Adipose tissue (tissue), 3 donors: Measurements from ENCODE around the gene NAA35. TPM values are rescaled to one million over a fixed set of nuclear protein-coding genes. Genes with fewer than 3 reads are reported as not detected.

Source experiments
- H3K27ac ChIP-seq: one replicate; pipeline ENCODE4 v1.5.1; 2013; ENCODE audit warnings: low read depth, low read length
- WGBS, 3 donors: extraction: QIAGEN DNeasy Blood & Tissue Kit; methylation state at CpG; one replicate each; pipeline ENCODE4 v1.1.7; 2013; 5-methylcytosine and 5-hydroxymethylcytosine counted together
- polyA plus RNA-seq, 3 donors: library from polyadenylated mRNA; stranded (reverse); fragments of 200-250 nt; gene quantifications; one replicate each; pipeline ENCODE4 v1.2.3, GENCODE V29; 2013
- donor health status: healthy with polysubstance abuse.
- donor health status: Bipolar disorder and iron deficiency.
- donor health status: healthy.

The NAA35 gene
- polyA plus RNA-seq, 3 donors: 4.7 to 7.3 (median 7.3) TPM

DNA sequence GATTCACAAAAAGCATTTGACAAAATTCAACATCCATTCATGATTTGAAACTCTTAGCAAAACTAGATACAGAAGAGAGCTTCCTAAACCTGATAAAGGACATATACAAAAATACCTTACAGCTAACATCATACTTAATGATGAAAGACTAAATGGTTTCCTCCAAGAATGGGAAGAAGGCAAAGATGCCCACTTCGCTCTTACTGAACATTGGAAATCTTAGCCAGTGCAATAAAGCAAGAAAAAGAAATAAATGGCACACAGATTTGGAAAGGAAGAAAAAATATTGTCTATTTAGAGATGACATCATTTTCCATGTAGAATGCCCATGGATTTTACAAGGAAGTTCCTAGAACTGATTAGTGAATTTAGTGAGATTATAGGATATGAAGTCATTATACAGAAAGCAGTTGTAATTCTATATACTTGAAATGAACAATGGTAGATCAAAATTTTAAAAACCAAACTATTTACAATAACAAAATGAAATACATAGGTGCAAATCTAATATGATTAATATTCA is 64.4 kb downstream of the NAA35 start:
- 94 to 100% (median 97%) methylated on average over 1 of the region's 1 CpG for WGBS, 3 donors
- no peak overlapping the region for H3K27ac ChIP-seq

DNA sequence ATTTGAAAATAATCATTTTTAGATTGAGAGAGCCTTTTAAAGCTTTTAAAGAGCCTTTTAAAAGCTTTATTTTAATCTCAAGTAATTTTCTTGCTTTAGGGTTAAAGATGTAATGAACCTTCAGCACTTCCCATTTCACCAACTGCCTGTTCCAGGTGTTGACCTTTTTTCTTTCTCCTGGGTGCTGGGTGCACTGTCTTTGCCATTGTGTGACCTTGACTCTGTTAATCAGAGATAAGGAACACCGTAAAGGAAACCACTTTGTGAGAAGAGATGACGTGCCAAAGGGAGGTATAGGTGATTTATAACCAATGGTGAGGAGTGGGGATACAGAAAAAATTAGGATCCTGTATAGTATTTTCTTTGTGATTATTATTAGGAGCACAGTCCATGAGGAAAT is 68.2 kb downstream of the NAA35 start:
- no peak overlapping the region for H3K27ac ChIP-seq

DNA sequence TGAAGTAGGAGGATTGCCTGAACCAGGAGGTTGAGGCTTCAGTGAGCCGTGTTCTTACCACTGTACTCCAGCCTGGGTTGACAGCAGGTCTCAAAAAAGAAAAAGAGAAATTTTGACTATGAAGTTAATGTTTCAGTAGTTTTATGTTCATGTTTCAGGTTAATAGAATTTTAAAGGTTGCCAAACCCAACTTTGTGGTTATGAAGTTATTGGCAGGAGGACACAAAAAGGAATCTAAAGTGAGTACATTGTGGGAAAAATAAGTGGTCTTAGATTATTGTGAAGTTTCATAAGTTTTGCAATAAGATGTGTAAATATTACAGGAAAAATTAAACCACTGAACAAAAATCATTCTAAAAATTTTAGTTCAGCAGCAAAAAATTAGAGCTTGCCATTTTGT is 79.8 kb downstream of the NAA35 start:
- 98 to 100% (median 100%) methylated on average over 1 of the region's 1 CpG for WGBS, 3 donors
- no peak overlapping the region for H3K27ac ChIP-seq

More for the DNA sequence above, 68.2 kb downstream of the NAA35 start:
- WGBS, 3 donors: 29 to 78% (median 65%) methylated on average over 2 of the region's 2 CpGs

DNA sequence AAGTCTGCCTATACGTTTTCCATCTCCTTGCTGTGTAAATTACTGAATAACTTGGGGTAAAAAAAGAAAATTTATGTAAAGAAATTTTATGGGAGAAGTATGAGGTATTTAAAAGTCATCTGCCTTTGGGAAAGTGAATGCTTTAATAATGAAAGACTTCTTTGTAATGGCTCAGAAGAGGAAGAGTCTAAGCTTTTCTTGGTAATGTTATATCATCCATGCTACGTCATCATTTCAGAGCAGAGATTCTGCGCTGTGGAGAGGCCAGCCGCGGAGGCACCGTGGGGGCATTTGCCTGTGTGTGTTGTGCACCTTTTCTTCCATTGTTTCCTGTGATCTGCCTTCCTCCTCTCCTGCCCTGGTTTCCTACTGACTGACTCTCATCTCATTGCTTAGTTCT is 80.2 kb downstream of the NAA35 start:
- H3K27ac ChIP-seq: no peak overlapping the region
- 88 to 93% (median 90%) methylated on average over 6 of the region's 6 CpGs for WGBS, 3 donors

DNA sequence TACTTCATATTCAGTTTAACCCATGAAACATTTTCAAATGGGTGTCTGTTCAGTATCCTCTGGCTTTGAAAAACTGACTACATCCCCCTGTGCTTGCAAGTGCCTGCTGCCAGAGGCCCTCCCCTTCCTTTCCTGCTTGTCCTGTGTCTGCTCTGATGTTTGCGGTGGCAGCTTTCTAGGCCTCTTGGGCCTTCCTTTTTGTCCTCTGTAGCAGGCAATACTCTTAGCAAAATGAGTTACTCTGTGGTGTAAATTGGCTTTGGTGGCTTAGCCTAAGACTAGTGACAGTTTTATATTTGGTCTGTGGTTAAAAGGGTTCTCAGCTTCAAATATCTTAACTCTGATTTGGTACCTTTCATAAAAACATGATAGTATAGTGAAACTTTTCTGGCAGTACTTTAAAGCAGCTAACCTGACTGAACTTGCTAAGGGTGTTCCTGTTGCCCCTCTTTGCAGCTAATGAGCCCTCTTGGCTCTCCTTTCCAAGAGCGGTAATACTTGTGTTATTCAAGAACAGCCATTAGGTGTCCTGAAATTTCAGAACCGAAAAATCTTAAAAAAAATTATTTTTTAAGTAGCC is 81.8 kb downstream of the NAA35 start:
- H3K27ac ChIP-seq: no peak overlapping the region
- WGBS, 3 donors: 72 to 75% (median 73%) methylated on average over 3 of the region's 3 CpGs

DNA sequence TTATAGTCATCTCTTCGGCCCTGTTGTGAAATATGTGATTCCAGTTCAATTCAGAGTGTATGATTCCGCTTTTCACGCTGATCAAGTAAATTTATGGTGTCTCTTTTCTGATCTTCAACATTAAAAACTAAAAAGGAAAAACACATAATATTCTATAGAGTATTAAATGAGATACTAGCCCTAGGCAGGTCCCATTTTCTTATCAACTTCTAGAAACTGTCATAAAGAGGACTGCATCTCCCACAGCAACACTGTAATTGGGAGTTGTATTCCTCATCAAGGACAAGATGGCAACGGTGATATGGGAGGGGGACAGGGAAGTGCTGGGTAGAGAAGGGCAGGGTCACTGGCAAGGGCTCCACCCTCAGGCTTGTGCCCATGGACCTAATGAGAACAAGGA is 86.8 kb downstream of the NAA35 start:
- 94 to 98% (median 97%) methylated on average over 4 of the region's 4 CpGs for WGBS, 3 donors
- H3K27ac ChIP-seq: no peak overlapping the region

DNA sequence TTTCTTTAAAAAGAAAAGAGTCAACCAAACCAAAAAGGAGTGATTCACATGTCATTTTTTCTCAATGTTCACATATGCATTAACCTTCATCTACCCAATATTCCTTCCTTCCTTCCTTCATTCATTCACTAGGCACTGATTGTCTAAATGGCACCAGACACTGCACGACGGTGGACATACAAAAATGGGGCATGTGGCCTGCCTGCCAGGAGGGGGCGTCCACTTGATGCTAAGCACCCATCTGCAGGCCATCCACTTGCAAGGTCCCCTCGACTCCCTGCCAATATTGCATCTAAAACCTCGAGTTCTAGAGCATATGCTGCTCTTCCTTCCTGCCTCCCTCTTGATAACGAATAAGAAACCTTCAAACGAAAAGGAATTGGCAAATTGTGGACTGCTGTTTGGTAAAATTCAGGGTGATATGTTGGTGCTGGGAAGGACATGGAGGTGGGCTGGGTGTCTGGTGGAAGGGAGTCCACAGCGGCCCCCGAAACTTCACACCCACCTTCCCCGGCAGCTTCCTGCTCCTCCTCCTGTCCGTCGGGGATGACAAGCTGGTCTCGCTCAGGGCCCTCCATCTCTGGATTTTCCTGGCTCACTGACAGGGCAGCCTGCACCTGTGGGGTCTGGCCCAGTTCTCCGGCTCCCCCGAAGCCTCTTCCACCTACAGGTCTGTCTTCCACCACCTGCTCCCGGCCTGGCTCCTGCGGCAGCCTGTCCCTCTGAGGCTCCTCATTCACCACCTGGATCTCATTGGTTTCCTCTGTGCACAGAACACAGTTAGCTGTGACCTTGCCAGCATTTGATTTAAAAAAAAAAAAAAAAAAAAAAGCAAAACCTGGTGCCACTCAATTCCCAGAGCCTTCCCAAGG is 94.2 kb downstream of the NAA35 start:
- 63 to 80% (median 79%) methylated on average over 17 of the region's 17 CpGs for WGBS, 3 donors
- H3K27ac ChIP-seq: no peak overlapping the region

DNA sequence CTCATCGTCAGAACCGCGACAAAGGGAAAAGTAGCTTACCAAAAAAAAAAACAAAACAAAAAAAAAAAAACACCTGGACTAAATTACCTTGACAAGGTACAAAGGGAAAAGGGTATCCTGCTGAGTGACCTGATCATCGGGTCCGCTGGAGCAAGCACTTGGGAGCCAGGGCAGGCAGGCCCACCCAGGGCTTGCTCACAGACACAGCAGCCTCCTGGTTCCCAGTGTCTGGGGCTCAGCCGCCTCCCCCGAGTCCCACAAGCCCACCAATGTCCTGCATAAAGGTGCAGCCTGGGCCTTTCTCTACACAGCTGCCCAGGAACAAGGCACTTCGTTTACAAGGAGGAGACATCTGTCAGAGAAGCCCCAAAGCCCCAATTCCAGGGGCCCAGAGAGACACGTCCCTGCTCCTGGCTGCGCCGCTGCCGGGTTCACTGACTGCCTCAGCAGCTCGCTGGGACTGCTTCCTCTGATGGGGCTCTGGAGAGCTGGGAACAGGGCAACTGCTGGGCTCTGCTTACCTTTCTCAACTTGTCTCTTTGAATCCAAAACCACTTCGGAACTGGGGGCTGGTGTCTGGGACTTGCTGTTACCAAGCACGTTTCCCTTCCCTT is 95.0 kb downstream of the NAA35 start:
- 88 to 92% (median 91%) methylated on average over 15 of the region's 15 CpGs for WGBS, 3 donors
- no peak overlapping the region for H3K27ac ChIP-seq

DNA sequence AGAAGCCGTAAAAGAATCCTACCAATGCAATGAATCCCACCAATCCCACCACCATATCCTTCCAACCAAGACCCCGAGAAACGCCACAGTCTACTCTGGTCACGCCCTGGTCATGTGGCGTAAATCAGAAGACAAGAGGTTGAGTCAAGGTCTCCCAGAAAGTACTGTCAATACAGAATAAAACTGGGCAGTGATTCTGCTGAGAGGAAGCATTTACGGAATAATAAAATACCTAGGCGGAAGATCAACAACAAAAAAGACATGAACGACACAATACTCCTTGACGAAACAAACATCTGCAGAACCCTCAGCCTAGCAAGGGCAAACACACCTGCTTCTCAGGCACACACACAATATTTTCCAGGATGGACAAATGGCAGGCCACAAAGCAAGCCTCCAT is 95.6 kb downstream of the NAA35 start:
- WGBS, 3 donors: 91 to 97% (median 95%) methylated on average over 9 of the region's 9 CpGs

DNA sequence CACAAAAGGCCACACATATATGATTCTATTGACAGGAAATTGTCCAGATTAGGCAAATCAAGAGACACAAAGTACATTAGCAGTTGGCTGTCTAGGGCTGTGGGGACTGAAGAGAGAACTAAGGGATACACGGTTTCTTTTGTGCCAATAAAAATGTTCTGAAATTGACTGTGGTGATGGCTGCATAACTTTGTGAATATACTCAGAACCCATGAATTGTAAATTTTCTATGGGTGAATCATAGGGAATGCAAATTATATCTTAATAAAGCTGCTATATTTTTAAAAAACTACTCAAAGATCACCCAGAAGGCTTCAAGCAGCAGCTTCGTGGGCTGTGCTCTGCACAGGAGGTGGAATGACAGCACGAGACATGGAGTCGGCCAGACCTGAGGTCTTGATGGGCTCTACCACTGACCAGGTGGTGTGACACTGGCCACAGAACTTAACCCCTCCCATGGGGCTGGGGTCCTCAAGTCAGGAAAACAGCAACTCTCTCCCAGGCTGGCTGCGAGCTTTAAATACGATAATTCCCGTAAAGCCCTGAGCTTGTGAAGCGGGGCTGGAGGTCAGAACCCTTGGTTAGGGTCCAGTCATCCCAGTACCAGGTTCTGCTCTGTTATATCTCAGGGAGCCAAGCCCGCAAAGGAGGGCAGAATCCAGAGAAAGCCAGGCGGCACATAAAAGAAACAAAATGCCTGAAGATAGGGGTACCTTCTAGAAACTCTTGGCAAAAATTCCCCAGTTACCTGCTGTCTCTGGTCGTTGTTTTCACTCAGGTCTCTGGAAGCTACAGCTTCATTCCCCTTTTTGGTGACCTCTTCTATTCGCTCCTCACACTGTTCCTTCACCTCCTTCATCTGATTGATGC is 99.3 kb downstream of the NAA35 start:
- H3K27ac ChIP-seq: no peak overlapping the region
- WGBS, 3 donors: 94 to 95% (median 95%) methylated on average over 12 of the region's 12 CpGs

More for the DNA sequence above, 95.6 kb downstream of the NAA35 start:
- no peak overlapping the region for H3K27ac ChIP-seq

DNA sequence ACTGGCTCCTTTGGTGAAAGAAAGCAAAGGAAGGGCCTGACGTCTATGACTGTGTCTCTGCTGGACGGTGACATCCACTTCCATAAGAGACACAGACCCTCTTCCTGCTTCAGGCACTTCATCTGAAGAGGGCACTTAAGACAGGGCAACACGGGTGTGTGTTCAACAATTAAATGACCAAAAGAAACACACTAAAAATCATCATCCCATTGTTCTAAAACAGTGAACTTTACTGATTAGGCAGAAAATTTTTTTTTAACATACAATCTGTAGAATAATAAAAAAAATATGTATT is 99.9 kb downstream of the NAA35 start:
- H3K27ac ChIP-seq: no peak overlapping the region
- WGBS, 3 donors: 56 to 87% (median 68%) methylated on average over 3 of the region's 3 CpGs

DNA sequence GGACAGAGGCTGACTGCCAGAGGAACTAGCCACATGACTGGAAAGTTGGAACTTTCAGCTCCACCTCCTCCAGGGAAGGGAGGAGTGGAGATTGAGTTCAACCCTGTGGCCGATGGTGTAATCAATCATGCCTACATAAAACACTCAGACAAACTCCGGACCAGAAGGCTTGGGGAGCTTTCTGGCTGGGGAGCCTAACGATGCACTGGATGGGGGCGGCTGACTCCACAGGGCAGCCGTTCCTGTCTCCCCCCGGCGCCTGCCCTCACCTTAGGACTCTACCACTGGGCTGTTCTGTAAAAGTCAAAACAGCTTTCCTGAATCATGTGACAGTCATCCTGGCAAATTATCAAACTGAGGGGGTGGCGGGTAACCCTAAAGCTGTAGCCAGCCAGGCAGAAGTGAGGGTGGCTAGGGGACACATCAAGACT is 100.4 kb downstream of the NAA35 start:
- 39 to 56% (median 46%) methylated on average over 8 of the region's 8 CpGs for WGBS, 3 donors
- H3K27ac ChIP-seq: no peak overlapping the region

DNA sequence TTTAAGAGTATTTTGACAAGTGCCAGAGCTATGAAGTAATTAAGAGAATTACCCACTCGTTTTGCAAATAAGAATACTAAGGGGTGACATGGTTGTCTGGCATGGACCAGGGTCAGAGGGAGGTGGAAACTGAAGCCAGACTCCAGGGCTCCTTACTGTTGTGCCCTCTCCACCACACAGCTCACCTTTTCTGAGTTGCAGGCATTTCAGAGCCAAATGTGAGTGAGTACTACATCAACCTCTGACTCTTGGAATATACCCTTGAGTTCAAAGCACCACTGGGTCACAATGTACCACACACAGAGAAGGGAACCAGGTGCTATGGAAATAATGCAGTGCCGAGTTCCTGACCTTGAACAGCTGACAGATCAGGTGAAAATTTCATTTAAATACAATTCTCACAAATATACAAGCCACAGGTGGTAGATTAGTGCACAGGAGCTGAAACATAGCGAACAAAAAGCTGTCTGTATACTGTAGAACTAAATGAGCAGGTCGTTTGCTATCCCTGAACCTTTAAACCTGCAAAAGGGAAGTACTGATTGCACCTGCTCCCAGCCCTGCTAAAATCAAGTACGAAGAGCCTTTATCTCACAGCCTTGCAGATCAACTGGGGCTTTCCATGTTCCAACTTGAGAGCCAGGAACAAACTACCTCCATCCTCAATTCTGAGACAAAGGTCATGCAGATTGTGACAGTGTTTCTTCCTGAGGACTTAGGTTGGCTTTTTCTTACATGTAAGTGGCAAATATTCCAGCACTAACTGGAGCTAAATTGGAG is 101.4 kb downstream of the NAA35 start:
- H3K27ac ChIP-seq: no peak overlapping the region
- 39 to 77% (median 76%) methylated on average over 5 of the region's 5 CpGs for WGBS, 3 donors

DNA sequence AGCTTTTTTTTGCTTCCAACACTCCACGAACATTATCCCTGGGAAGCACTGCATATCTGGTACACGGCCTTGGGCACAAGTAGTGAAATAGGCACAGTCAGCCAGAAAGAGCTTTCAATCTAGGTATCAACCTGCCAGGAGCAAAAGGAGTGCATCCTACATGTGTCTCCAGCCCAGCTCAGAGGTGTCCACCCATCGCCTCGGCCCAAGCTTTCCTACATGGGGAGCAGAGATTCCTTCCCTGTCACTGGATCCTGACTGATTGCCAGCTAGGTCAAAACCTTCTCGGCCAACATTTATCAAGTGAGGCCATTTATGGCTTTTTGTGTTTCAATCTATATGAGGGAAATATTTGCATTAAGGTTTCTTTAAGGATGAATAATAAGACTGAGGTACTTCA is 102.6 kb downstream of the NAA35 start:
- 91 to 95% (median 92%) methylated on average over 5 of the region's 5 CpGs for WGBS, 3 donors
- no peak overlapping the region for H3K27ac ChIP-seq

DNA sequence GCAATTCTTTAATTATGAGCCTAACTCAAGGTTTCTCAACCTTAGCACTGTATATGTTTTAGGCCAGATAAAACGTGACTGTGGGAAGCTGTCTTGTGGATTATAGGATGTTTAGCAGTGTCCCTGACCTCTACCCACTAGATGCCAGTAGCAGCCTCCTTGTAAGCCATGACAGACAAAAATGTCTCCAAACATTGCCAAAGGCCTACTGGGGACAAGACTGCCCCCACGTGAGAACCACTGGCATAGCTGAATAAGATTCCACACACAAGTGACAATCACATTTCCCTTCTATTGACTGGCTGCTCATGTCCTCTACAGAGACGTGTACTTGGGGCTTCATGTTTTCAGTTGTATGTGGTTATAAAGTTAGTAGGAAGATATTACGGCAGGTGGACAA is 103.1 kb downstream of the NAA35 start:
- 80 to 93% (median 90%) methylated on average over 4 of the region's 4 CpGs for WGBS, 3 donors
- H3K27ac ChIP-seq: no peak overlapping the region

DNA sequence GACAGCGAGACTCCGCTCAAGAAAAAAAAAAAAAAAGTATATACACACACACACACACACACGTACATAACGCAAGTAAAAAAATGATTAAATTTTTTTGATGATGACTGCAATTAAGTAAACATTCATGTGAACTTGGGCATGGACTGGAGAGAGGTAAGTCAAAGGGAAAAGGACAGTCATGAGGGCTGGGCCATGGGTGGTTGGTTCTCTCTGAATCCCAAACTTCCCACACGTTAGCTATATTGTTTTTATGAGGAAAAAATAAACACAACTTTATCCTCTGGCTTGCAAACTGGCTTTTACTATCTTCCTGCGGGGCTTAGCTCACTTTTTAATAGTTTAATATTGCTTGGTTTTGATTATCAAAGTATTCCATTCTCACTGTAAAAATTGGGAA is 104.7 kb downstream of the NAA35 start:
- no peak overlapping the region for H3K27ac ChIP-seq
- WGBS, 3 donors: 90 to 95% (median 92%) methylated on average over 6 of the region's 6 CpGs

DNA sequence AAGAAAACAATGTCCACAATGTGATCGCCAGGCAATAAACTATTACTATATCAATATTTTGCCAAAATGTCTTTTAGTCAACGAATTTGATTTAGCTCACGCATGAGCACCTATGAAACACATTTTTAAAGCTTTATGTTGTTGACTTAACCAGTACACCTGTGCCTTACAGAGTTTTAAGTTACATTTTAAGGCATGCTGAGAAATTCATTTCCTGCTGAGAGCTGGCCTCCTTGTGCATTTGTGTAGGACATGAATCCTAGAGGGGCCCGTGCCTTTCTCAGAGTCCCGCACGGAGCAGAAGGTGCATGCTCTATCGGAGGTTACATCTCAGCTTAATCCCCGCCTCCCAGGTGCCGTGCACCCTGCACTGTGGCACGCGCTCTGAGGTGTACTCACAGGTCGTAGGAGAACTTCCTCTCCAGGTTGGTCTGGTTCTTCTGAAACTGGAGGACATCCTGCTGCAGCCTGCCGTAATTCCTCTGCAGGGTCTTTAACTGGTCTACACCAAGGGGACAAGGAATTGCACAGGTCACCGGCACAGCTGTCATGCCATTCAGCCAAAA is 105.2 kb downstream of the NAA35 start:
- WGBS, 3 donors: 90 to 93% (median 92%) methylated on average over 14 of the region's 14 CpGs
- H3K27ac ChIP-seq: no peak overlapping the region

DNA sequence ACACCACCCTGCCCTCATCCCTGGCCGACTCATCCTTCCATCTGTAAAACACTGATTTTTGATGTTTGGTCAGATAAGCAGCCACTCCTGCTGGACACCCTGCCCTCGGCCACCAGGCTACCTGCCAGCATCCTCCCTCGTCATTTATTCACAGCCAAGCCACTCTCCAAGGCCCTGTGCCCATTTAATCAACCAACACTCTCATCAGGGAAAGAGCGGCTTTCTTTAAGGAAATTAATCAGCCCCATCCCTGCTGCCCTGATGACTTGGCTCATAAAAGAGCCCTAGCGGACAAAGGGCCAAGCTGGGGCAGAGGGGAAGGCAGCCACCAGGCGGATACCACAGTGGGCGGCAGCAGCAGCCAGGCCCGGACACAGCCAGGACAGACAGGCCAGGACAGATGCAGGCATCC is 106.0 kb downstream of the NAA35 start:
- H3K27ac ChIP-seq: no peak overlapping the region
- 71 to 80% (median 76%) methylated on average over 8 of the region's 8 CpGs for WGBS, 3 donors
